SK-N-MC (cell line): ENCODE results near the gene GDF10.

ENCODE experiments used
- EZH2 ChIP-seq: fragments of 200-600 bp; sonication (generic); IDR thresholded peaks from one replicate; pipeline ENCODE4 v1.6.1; 2017; ENCODE audit warnings: antibody characterized with exemption
- POLR2AphosphoS5 ChIP-seq: IDR thresholded peaks from 2 replicates; pipeline ENCODE4 v1.6.1; 2012; ENCODE audit warnings: mild to moderate bottlenecking, low read depth, low read length, borderline replicate concordance

DNA sequence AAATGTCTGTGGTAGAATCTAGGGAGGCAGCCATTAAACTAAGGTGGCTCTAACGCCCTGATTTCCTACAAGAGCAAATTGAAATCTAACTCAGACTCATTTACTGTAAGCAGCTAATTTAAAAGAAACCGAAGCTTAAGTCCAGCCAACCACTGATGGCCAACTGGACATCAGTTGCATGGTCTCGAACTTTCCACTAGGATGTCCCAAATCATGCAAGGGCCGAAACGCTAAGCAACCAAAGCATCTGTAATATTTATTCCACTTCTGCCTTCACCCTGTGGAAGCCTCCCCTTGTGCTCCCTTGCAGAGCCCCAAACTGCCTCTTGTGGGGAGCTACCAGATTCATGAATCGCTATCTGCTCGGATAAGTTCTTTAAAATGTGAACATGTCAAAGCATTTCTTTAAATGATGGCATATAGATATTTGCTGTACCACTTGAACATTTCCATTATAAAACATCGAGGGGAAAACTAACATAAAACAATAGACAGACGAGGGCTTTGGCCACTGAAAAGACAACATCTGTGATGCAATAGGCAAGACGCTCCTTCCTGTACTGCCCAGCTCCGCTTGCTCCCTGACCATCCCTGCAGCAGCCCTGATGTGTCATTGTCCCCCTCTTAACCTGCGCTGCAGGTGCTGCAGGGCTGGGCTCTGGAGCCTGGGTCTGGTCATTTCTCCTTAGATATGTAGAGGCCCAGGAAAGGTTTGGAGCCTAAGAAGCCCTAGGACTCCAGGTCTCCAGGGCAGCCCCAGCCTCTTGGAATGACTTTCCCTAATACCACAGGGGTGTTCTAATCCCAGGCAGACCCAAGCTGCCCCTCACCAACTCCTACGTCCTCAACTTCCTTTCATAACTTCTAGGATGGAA is 45.2 kb downstream of the GDF10 start:
- TF ChIP-seq EZH2: no peak
- no peak for TF ChIP-seq POLR2AphosphoS5
